VCaP (cell line): Measurements from ENCODE around the gene FRMPD4.
A peak's percentile ranks its signal among the peaks of the same experiment; 100 is the strongest.

Source experiments
- H3K27ac ChIP-seq: fragments of 450-650 bp; 2 replicates; pipeline ENCODE4 v1.5.1; 2017
- CTCF ChIP-seq: fragments of 450-650 bp; conservative IDR thresholded peaks from 2 replicates; pipeline ENCODE4 v1.5.1; 2017; ENCODE audit warnings: mild to moderate bottlenecking, moderate library complexity

FRMPD4 gene

GRCh38 chrX:12693754-12694153, 555.5 kb downstream of the FRMPD4 start:
- no peak for TF ChIP-seq CTCF

GRCh38 chrX:12700745-12701144, 562.5 kb downstream of the FRMPD4 start:
- no peak overlapping the region for H3K27ac ChIP-seq
- TF ChIP-seq CTCF: no peak

More at GRCh38 chrX:12693754-12694153, 555.5 kb downstream of the FRMPD4 start:
- no peak overlapping the region for H3K27ac ChIP-seq

- H3K27ac ChIP-seq: no peak overlapping the region
- TF ChIP-seq CTCF: peak; percentile 66
Observed at GRCh38 chrX:12701628-12702027, 563.4 kb downstream of the FRMPD4 start.

GRCh38 chrX:12702509-12703091, 564.3 kb downstream of the FRMPD4 start:
- H3K27ac ChIP-seq: no peak overlapping the region
- peak; percentile 41 for TF ChIP-seq CTCF

GRCh38 chrX:12704706-12705105, 566.4 kb downstream of the FRMPD4 start:
- no peak for TF ChIP-seq CTCF

GRCh38 chrX:12709047-12709446, 570.8 kb downstream of the FRMPD4 start:
- H3K27ac ChIP-seq: no peak overlapping the region
- TF ChIP-seq CTCF: peak; percentile 67

More at GRCh38 chrX:12704706-12705105, 566.4 kb downstream of the FRMPD4 start:
- no peak overlapping the region for H3K27ac ChIP-seq

- H3K27ac ChIP-seq: no peak overlapping the region
- no peak for TF ChIP-seq CTCF
Observed at GRCh38 chrX:12711435-12712040, 573.3 kb downstream of the FRMPD4 start.
